ENCODE results near the gene ATAD3A. TPM values are rescaled to one million over a fixed set of nuclear protein-coding genes. Genes with fewer than 3 reads are reported as not detected.
"Not testable (repeated sequence)": the region's sequence is repeated elsewhere in the genome, so short reads cannot be mapped to it uniquely, and the experiment has no call there.

Gene ATAD3A
- total and polyA plus RNA-seq, 2 of the 4 experiments (the other 2 are of a cell fraction) = 27.2 to 34.0 TPM

DNA sequence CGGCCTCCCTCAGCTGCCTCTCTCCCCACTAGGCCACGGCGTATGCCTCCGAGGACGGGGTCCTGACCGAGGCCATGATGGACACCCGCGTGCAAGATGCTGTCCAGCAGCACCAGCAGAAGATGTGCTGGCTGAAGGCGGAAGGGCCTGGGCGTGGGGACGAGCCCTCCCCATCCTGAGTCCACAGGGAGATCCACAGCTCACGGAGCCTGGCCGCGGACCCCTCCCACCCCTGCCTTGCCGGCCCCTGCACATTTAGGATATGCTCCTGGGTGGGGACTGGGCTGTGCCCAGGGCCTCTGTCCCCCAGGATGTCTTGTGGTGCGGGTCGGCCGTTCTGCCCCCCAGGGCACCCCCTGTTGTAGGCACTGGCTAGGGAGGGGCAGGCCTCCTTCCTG is 21.9 kb downstream of the ATAD3A start:
- WGBS, 2 experiments (ENCODE audit: extremely low coverage in 2 of 2, insufficient read length in 1 of 2) = 84% methylated on average over 5 of the region's 18 CpGs; no CpG with 5 or more reads in 1 of the 2 experiments
- H2BK20ac ChIP-seq (ENCODE audit: low read depth, low read length); ATAC-seq (ENCODE audit: low read depth); H3K4me1 ChIP-seq (ENCODE audit: control insufficient read depth, insufficient read depth, low read length); H4K5ac ChIP-seq (ENCODE audit: low read depth, low read length); intact Hi-C loops (cut with micrococcal nuclease); POLR2A ChIA-PET (ENCODE audit: unreplicated experiment); BruUV-seq (replicated peaks); CTCF ChIA-PET; H2BK5ac ChIP-seq (ENCODE audit: low read depth, low read length, poor library complexity, severe bottlenecking); in situ Hi-C loops (cut with MboI; ENCODE audit: low sequenced_read_pairs); DNase-seq; H3K27me3 ChIP-seq (ENCODE audit: control insufficient read depth, insufficient read depth, low read length); H3K9me3 ChIP-seq (ENCODE audit: control insufficient read depth, insufficient read depth, low read length); H3K23ac ChIP-seq (ENCODE audit: low read depth, low read length); H2AFZ ChIP-seq (replicated peaks; ENCODE audit: low read length, poor library complexity); H4K91ac ChIP-seq (ENCODE audit: insufficient read depth, low read depth, low read length); H3K56ac ChIP-seq (ENCODE audit: extremely low read depth, insufficient read depth, low read length); H2BK120ac ChIP-seq (ENCODE audit: low read depth, low read length); H3K4me3 ChIP-seq (ENCODE audit: insufficient read depth, low read depth, low read length); H2AK9ac ChIP-seq (replicated peaks; ENCODE audit: low read depth, low read length, poor library complexity); H4K8ac ChIP-seq (ENCODE audit: low read depth in 2 of 2, low read length in 2 of 2); dilution Hi-C loops (cut with HindIII; ENCODE audit: low sequenced_read_pairs, unreplicated experiment); H2BK15ac ChIP-seq (ENCODE audit: low read depth, low read length); H3K14ac ChIP-seq (replicated peaks; ENCODE audit: low read depth, low read length); H3K9ac ChIP-seq (ENCODE audit: low read depth, low read length); H3K18ac ChIP-seq (ENCODE audit: low read depth, low read length); H3K4ac ChIP-seq (ENCODE audit: low read depth, low read length); H3K27ac ChIP-seq (ENCODE audit: insufficient read depth, low read length); H3K4me2 ChIP-seq (ENCODE audit: low read depth, low read length); H2AK5ac ChIP-seq (ENCODE audit: low read depth, low read length): not testable (repeated sequence)
- H3K36me3 ChIP-seq (ENCODE audit: control insufficient read depth, insufficient read depth, low read length) = peaks cover 37% of the 10 kb centered on the region
- peaks cover 26% of the 10 kb centered on the region for H4K20me1 ChIP-seq (ENCODE audit: insufficient read depth, low read length)
- H3K79me1 ChIP-seq (ENCODE audit: low read depth in 1 of 2, low read length in 2 of 2) = peaks cover 10 to 33% of the 10 kb centered on the region in 2 experiments
- H3K9me1 ChIP-seq (ENCODE audit: insufficient read depth, low read length) = peaks cover 16% of the 10 kb centered on the region

Data from IMR-90 (cell line).